HUES48 (cell line): ENCODE results near the gene SLC6A8.
"Not testable (repeated sequence)": the region's sequence is repeated elsewhere in the genome, so short reads cannot be mapped to it uniquely, and the experiment has no call there.

Source experiments
- H3K27ac ChIP-seq: one replicate; pipeline ENCODE4 v1.7.0; 2013; ENCODE audit warnings: low read depth, low read length, inconsistent platforms
- H3K27me3 ChIP-seq: 2 replicates; pipeline ENCODE4 v1.6.1; 2013; ENCODE audit warnings: mild to moderate bottlenecking, low read length; ENCODE audit not compliant: control insufficient read depth, insufficient read depth
- H3K36me3 ChIP-seq: 2 replicates; pipeline ENCODE4 v1.6.1; 2013; ENCODE audit warnings: low read length; ENCODE audit not compliant: control insufficient read depth, insufficient read depth
- H3K4me1 ChIP-seq: 2 replicates; pipeline ENCODE4 v1.6.1; 2013; ENCODE audit warnings: mild to moderate bottlenecking, low read length; ENCODE audit not compliant: control insufficient read depth, insufficient read depth
- H3K4me3 ChIP-seq: 2 replicates; pipeline ENCODE4 v1.5.1; 2013; ENCODE audit warnings: mild to moderate bottlenecking, low read depth, low read length
- H3K9ac ChIP-seq: 2 replicates; pipeline ENCODE4 v1.6.1; 2013; ENCODE audit warnings: mild to moderate bottlenecking, low read depth, low read length, moderate library complexity
- H3K9me3 ChIP-seq: 2 replicates; pipeline ENCODE4 v1.6.1; 2013; ENCODE audit warnings: low read length; ENCODE audit not compliant: control insufficient read depth, insufficient read depth

Gene SLC6A8

GRCh38 chrX:153728951-153729631, 41.4 kb downstream of the SLC6A8 start:
- H3K36me3 ChIP-seq: no peaks in the 10 kb centered on the region

GRCh38 chrX:153730115-153730514, 42.4 kb downstream of the SLC6A8 start:
- Histone ChIP-seq H3K4me1 (peaks cover 11% of the 10 kb centered on the region), H3K9me3 (peaks cover 32% of the 10 kb centered on the region; the same call in 1 of the 2 replicates)
- not testable (repeated sequence) for H3K4me3 ChIP-seq, H3K27ac ChIP-seq, H3K36me3 ChIP-seq, H3K27me3 ChIP-seq, H3K9ac ChIP-seq

More at GRCh38 chrX:153728951-153729631, 41.4 kb downstream of the SLC6A8 start:
- Histone ChIP-seq H3K4me1 (peaks cover 11% of the 10 kb centered on the region), H3K9me3 (peaks cover 28% of the 10 kb centered on the region; the same call in 1 of the 2 replicates), H3K27me3 (no peaks in the 10 kb centered on the region), H3K27ac (no peak overlapping the region), H3K9ac (no peak overlapping the region), H3K4me3 (no peak overlapping the region)

DNA sequence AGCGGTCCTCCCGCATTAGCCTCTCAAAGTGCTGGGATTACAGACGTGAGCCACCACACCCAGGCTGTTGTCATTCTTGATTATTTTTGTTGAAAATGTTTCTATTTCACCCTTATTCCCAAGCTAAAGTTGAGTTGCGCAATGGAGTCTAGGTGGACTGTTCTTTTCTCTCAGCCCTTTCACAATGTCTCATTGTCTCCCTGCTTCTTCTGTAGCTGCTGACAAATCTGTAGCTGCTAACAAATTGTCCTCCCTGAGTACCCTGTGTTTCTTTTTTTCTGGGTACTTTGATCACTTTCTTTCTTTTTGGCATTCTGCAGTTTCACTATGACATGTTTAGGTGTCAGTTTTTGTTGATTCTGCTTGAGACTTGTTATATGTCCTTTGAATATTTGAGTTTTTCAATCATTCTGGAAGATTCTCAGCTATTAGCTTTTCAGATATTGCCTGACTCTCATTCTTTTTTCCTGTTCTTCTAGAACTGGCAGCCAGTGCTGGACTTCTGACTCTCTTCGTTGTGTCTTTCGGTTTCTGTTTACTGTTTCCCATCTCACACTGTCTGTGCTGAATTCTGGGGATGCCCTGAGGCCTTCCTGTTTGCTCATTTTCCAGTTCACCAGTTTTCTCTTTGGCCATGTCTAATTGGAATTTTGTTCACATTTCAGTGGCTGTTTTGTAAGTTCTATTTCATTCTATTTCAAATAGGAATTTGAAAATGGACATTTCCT, 43.6 kb downstream of the SLC6A8 start:
- H3K27me3 ChIP-seq: no peaks in the 10 kb centered on the region
- no peak overlapping the region for H3K27ac ChIP-seq
- H3K9me3 ChIP-seq: peaks cover 31% of the 10 kb centered on the region
- H3K4me1 ChIP-seq: peaks cover 11% of the 10 kb centered on the region
- H3K36me3 ChIP-seq: no peaks in the 10 kb centered on the region
- H3K9ac ChIP-seq: no peak overlapping the region
- H3K4me3 ChIP-seq: no peak overlapping the region

DNA sequence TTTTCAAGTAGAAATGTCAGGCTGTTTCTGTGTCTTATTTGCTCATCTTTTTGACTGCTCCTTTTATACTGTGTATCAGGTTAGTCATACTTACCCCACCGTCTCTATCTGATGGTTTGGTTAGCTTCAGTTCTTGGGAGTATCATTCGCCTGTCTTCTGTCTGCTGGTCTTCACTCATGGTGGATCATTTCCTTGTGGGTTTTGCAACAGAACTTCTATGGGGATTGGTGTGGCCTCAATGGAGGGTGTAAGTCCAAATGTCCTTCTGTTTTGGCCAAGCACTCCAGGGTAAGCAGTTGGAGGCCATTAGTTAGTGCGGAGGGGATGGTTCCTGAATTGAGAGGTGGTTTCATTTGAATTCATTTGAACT, 44.1 kb downstream of the SLC6A8 start:
- peaks cover 31% of the 10 kb centered on the region for H3K9me3 ChIP-seq
- H3K9ac ChIP-seq: no peak overlapping the region
- peaks cover 7% of the 10 kb centered on the region for H3K4me1 ChIP-seq
- H3K27me3 ChIP-seq: no peaks in the 10 kb centered on the region
- no peaks in the 10 kb centered on the region for H3K36me3 ChIP-seq
- H3K27ac ChIP-seq: no peak overlapping the region
- no peak overlapping the region for H3K4me3 ChIP-seq

DNA sequence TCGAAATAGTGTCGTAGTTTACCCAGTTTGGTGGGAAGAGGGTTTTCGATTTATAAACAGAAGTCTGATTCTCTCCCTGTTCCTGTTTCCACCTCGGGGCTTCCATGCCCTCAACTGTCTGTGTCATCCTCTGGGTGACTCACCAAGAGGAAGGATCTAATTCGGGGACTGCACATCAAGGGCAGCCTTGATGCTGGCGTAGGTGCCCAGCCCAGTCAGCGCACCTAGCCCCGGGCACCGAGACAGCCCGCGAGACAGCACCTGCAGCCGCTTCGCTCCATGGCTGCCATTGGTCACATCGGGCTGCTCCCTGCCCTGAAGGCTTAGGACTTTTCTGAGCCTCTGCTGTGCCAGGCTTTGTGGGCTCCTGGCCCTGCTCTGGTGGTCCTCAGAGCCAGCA, 44.7 kb downstream of the SLC6A8 start:
- H3K4me3 ChIP-seq: no peak overlapping the region
- no peaks in the 10 kb centered on the region for H3K27me3 ChIP-seq
- H3K4me1 ChIP-seq: 0 out of 2 replicates have a peak, but pooled peaks cover 1% of the 10 kb centered on the region
- peaks cover 33% of the 10 kb centered on the region for H3K9me3 ChIP-seq
- no peak overlapping the region for H3K9ac ChIP-seq
- no peaks in the 10 kb centered on the region for H3K36me3 ChIP-seq
- no peak overlapping the region for H3K27ac ChIP-seq

DNA sequence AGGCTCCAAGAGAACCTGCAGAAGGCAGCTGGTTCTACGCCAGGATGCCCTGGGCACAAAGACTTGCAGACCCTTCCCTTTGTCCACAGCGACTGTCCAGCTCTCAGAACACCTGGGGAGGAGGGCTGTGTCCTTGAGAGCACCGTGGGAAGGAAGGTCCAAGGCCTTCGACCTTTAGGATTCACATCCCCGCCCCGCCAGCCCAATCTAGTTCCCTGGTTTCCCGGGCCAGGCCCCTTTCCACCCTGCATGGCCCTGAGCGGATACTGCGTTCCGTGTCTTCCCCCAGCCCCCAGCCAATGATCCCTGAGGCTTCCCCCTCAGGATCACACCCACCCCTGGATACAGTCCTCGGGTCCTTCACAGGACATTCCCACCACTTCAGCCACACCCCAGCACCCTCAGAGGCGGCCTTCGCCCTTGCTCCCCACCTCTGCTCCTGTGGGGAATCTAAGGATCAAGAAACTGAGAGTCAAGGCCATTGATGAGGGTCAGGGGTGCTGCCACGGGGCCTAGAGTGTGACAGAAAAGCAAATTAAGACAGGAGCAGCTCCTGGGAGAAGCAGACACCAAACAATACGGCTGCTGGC, 46.0 kb downstream of the SLC6A8 start:
- no peak overlapping the region for H3K9ac ChIP-seq
- H3K9me3 ChIP-seq: peaks cover 25% of the 10 kb centered on the region
- no peaks in the 10 kb centered on the region for H3K36me3 ChIP-seq
- H3K4me3 ChIP-seq: no peak overlapping the region
- no peaks in the 10 kb centered on the region for H3K27me3 ChIP-seq
- H3K27ac ChIP-seq: no peak overlapping the region
- H3K4me1 ChIP-seq: no peaks in the 10 kb centered on the region

DNA sequence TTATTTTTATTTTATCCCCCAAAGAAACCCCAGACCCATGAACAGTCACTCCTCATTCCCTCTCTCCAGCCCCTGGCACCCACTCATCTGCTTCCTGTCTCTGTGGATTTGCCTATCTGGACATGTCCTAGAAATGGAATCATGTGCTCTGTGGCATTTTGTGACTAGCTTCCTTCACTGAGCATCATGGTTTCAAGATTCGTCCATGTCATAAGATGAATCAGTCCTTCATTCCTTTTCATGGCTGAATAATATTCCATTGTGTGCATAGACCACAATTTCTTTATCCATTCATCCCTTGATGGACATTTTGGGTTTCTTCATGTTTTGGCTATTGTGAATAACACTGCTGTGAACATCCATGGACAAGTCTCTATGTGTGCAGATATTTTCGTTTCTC, 47.1 kb downstream of the SLC6A8 start:
- no peak overlapping the region for H3K27ac ChIP-seq
- no peaks in the 10 kb centered on the region for H3K4me1 ChIP-seq
- no peak overlapping the region for H3K4me3 ChIP-seq
- no peaks in the 10 kb centered on the region for H3K36me3 ChIP-seq
- H3K9ac ChIP-seq: no peak overlapping the region
- H3K27me3 ChIP-seq: no peaks in the 10 kb centered on the region
- peaks cover 32% of the 10 kb centered on the region for H3K9me3 ChIP-seq

GRCh38 chrX:153735274-153735673, 47.5 kb downstream of the SLC6A8 start:
- no peaks in the 10 kb centered on the region for H3K4me1 ChIP-seq
- H3K27me3 ChIP-seq: no peaks in the 10 kb centered on the region
- H3K27ac ChIP-seq: no peak overlapping the region
- no peak overlapping the region for H3K9ac ChIP-seq
- no peaks in the 10 kb centered on the region for H3K36me3 ChIP-seq
- H3K4me3 ChIP-seq: no peak overlapping the region
- H3K9me3 ChIP-seq: peaks cover 35% of the 10 kb centered on the region

- no peak overlapping the region for H3K27ac ChIP-seq
- peaks cover 33% of the 10 kb centered on the region for H3K9me3 ChIP-seq
- H3K36me3 ChIP-seq: no peaks in the 10 kb centered on the region
- H3K27me3 ChIP-seq: no peaks in the 10 kb centered on the region
- no peak overlapping the region for H3K4me3 ChIP-seq
- H3K9ac ChIP-seq: no peak overlapping the region
- no peaks in the 10 kb centered on the region for H3K4me1 ChIP-seq
These were observed 48.5 kb downstream of the SLC6A8 start for GRCh38 chrX:153736071-153736820.

GRCh38 chrX:153736871-153737441, 49.2 kb downstream of the SLC6A8 start:
- Histone ChIP-seq H3K4me3 (no peak overlapping the region), H3K9ac (no peak overlapping the region), H3K27me3 (no peaks in the 10 kb centered on the region), H3K9me3 (peaks cover 36% of the 10 kb centered on the region), H3K4me1 (no peaks in the 10 kb centered on the region), H3K36me3 (no peaks in the 10 kb centered on the region), H3K27ac (no peak overlapping the region)
